ENCODE data around the gene CA6.
"Not testable (repeated sequence)": the region's sequence is repeated elsewhere in the genome, so short reads cannot be mapped to it uniquely, and the experiment has no call there.

Gene CA6

GRCh38 chr1:8945568-8945967 lies at the start of gene CA6:
TSS of gene CA6 (plus strand) at chr1:8945868. CDS start at chr1:8945887, 19 bp downstream.
- peaks cover 10% of the 10 kb centered on the region for H3K4me1 ChIP-seq (ENCODE audit: insufficient read depth, insufficient read length)
- H3K27me3 ChIP-seq (ENCODE audit: insufficient read depth, insufficient read length), result no peaks in the 10 kb centered on the region
- H3K9me3 ChIP-seq (ENCODE audit: insufficient read depth, low read length), result no peaks in the 10 kb centered on the region
- TF ChIP-seq ZNF274 (IDR thresholded peaks at IDR 0.05; ENCODE audit: low read depth, low read length) (no peak), YY1 (IDR thresholded peaks at IDR 0.05; ENCODE audit: insufficient read depth, insufficient read length) (no peak), SUZ12 (IDR thresholded peaks at IDR 0.05; ENCODE audit: extremely low read depth, insufficient read depth, insufficient read length) (no peak)
- H3K4me3 ChIP-seq (ENCODE audit: insufficient read length, low read depth), result no peak within 1 kb of the TSS
- no peak within 1 kb of the TSS for H3K9ac ChIP-seq (ENCODE audit: insufficient read length, low read depth)
- DNase-seq (ENCODE audit: low read depth, low spot score), result no peak
- no peaks in the 10 kb centered on the region for H3K36me3 ChIP-seq (ENCODE audit: insufficient read depth, insufficient read length, low read length)

DNA sequence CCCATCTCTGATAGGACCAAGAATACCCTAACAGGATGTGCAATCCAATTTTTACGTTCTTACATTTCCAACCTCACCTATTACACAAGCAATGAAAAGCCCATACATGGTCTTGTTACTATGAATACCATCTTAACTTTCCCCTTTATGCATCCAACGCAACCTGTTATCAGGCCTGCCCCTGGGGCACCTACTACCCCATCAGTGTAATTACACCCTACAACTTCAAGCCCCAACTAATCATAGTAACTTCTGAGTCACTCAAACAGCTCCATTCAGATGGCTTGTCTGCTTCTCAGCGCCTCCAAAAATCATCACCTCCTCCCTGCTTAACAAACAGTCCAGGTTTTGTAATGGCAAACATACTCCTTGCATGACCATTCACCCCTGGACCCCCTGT lies 48.9 kb upstream of the CA6 start:
- not testable (repeated sequence) for H3K4me3 ChIP-seq (ENCODE audit: insufficient read length, low read depth); H3K9me3 ChIP-seq (ENCODE audit: insufficient read depth, low read length); H3K36me3 ChIP-seq (ENCODE audit: insufficient read depth, insufficient read length, low read length)

DNA sequence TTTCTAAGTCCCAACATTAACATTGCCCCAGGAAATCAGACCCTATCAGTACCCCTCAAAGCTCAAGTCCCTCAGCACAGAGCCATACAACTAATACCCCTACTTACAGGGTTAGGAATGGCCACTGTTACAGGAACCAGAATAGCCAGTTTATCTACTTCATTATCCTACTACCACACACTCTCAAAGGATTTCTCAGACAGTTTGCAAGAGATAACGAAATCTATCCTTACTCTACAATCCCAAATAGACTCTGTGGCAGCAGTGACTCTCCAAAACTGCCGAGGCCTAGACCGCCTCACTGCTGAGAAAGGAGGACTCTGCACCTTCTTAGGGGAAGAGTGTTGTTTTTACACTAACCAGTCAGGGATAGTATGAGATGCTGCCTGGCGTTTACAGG lies 48.2 kb upstream of the CA6 start:
- H3K9ac ChIP-seq (ENCODE audit: insufficient read length, low read depth); H3K27me3 ChIP-seq (ENCODE audit: insufficient read depth, insufficient read length); H3K36me3 ChIP-seq (ENCODE audit: insufficient read depth, insufficient read length, low read length); H3K9me3 ChIP-seq (ENCODE audit: insufficient read depth, low read length); H3K4me3 ChIP-seq (ENCODE audit: insufficient read length, low read depth); H3K4me1 ChIP-seq (ENCODE audit: insufficient read depth, insufficient read length); DNase-seq (ENCODE audit: low read depth, low spot score): not testable (repeated sequence)

More for the DNA sequence above, 48.9 kb upstream of the CA6 start:
- not testable (repeated sequence) for H3K4me1 ChIP-seq (ENCODE audit: insufficient read depth, insufficient read length); DNase-seq (ENCODE audit: low read depth, low spot score); H3K9ac ChIP-seq (ENCODE audit: insufficient read length, low read depth); H3K27me3 ChIP-seq (ENCODE audit: insufficient read depth, insufficient read length)

DNA sequence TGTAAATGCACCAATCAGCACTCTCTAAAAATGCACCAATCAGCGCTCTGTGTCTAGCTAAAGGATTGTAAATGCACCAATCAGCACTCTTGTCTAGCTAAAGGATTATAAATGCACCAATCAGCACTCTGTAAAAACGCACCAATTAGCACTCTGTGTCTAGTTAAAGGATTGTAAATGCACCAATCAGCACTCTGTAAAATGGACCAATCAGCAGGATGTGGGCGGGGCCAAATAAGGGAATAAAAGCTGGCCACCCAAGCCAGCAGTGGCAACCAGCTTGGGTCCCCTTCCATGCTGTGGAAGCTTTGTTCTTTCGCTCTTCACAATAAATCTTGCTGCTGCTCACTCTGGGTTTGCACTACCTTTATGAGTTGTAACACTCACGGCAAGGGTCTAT lies 47.2 kb upstream of the CA6 start:
- not testable (repeated sequence) for DNase-seq (ENCODE audit: low read depth, low spot score); H3K4me1 ChIP-seq (ENCODE audit: insufficient read depth, insufficient read length); H3K9me3 ChIP-seq (ENCODE audit: insufficient read depth, low read length); H3K9ac ChIP-seq (ENCODE audit: insufficient read length, low read depth); H3K27me3 ChIP-seq (ENCODE audit: insufficient read depth, insufficient read length); H3K4me3 ChIP-seq (ENCODE audit: insufficient read length, low read depth); H3K36me3 ChIP-seq (ENCODE audit: insufficient read depth, insufficient read length, low read length)

- Histone ChIP-seq H3K4me1 (ENCODE audit: insufficient read depth, insufficient read length) (no peaks in the 10 kb centered on the region), H3K4me3 (ENCODE audit: insufficient read length, low read depth) (no peak overlapping the region), H3K36me3 (ENCODE audit: insufficient read depth, insufficient read length, low read length) (no peaks in the 10 kb centered on the region), H3K27me3 (ENCODE audit: insufficient read depth, insufficient read length) (no peaks in the 10 kb centered on the region), H3K9ac (ENCODE audit: insufficient read length, low read depth) (no peak overlapping the region), H3K9me3 (ENCODE audit: insufficient read depth, low read length) (peaks cover 6% of the 10 kb centered on the region; the same call in 1 of the 2 replicates)
- no peak for DNase-seq (ENCODE audit: low read depth, low spot score)
- TF ChIP-seq SUZ12 (IDR thresholded peaks at IDR 0.05; ENCODE audit: extremely low read depth, insufficient read depth, insufficient read length), result no peak
Measured at GRCh38 chr1:8899046-8899445, 46.6 kb upstream of the CA6 start.

DNA sequence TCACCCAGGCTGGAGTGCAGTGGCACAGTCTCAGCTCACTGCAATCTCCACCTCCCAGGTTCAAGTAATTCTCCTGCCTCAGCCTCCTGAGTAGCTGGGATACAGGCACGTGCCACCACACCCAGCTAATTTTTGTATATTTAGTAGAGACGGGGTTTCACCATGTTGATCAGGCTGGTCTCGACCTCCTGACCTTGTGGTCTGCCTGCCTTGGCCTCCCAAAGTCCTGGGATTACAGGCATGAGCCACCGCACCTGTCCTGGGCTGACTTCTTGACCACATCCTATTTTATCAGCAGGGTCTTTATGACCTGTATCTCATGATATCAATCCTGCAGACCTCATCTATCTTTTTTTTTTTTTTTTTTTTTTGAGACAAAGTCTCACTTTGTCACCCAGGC lies 45.0 kb upstream of the CA6 start:
- H3K9me3 ChIP-seq (ENCODE audit: insufficient read depth, low read length); H3K4me1 ChIP-seq (ENCODE audit: insufficient read depth, insufficient read length); H3K36me3 ChIP-seq (ENCODE audit: insufficient read depth, insufficient read length, low read length); H3K9ac ChIP-seq (ENCODE audit: insufficient read length, low read depth); DNase-seq (ENCODE audit: low read depth, low spot score); H3K4me3 ChIP-seq (ENCODE audit: insufficient read length, low read depth); H3K27me3 ChIP-seq (ENCODE audit: insufficient read depth, insufficient read length): not testable (repeated sequence)

GRCh38 chr1:8902765-8903164 lies 42.9 kb upstream of the CA6 start:
- no peak overlapping the region for H3K4me3 ChIP-seq (ENCODE audit: insufficient read length, low read depth)
- H3K27me3 ChIP-seq (ENCODE audit: insufficient read depth, insufficient read length), result no peaks in the 10 kb centered on the region
- TF ChIP-seq ZNF274 (IDR thresholded peaks at IDR 0.05; ENCODE audit: low read depth, low read length) (no peak), YY1 (IDR thresholded peaks at IDR 0.05; ENCODE audit: insufficient read depth, insufficient read length) (no peak), SUZ12 (IDR thresholded peaks at IDR 0.05; ENCODE audit: extremely low read depth, insufficient read depth, insufficient read length) (no peak)
- no peak overlapping the region for H3K9ac ChIP-seq (ENCODE audit: insufficient read length, low read depth)
- H3K4me1 ChIP-seq (ENCODE audit: insufficient read depth, insufficient read length), result no peaks in the 10 kb centered on the region
- no peak for DNase-seq (ENCODE audit: low read depth, low spot score)
- H3K36me3 ChIP-seq (ENCODE audit: insufficient read depth, insufficient read length, low read length), result no peaks in the 10 kb centered on the region
- peaks cover 6% of the 10 kb centered on the region; the same call in 1 of the 2 replicates for H3K9me3 ChIP-seq (ENCODE audit: insufficient read depth, low read length)

GRCh38 chr1:8903410-8903809 lies 42.3 kb upstream of the CA6 start:
- H3K27me3 ChIP-seq (ENCODE audit: insufficient read depth, insufficient read length), result no peaks in the 10 kb centered on the region
- peaks cover 2% of the 10 kb centered on the region; the same call in 1 of the 2 replicates for H3K9me3 ChIP-seq (ENCODE audit: insufficient read depth, low read length)
- H3K4me1 ChIP-seq (ENCODE audit: insufficient read depth, insufficient read length), result no peaks in the 10 kb centered on the region
- no peaks in the 10 kb centered on the region for H3K36me3 ChIP-seq (ENCODE audit: insufficient read depth, insufficient read length, low read length)
- H3K9ac ChIP-seq (ENCODE audit: insufficient read length, low read depth), result peak overlapping the region; percentile 17
- H3K4me3 ChIP-seq (ENCODE audit: insufficient read length, low read depth), result no peak overlapping the region
- no peak for TF ChIP-seq YY1 (IDR thresholded peaks at IDR 0.05; ENCODE audit: insufficient read depth, insufficient read length)
- TF ChIP-seq SUZ12 (IDR thresholded peaks at IDR 0.05; ENCODE audit: extremely low read depth, insufficient read depth, insufficient read length), result no peak
- TF ChIP-seq ZNF274 (IDR thresholded peaks at IDR 0.05; ENCODE audit: low read depth, low read length), result no peak
- no peak for DNase-seq (ENCODE audit: low read depth, low spot score)
